Astrocyte (in vitro differentiated cells and primary cell): ENCODE results near the gene MIDN. TPM values are rescaled to one million over a fixed set of nuclear protein-coding genes. Genes with fewer than 3 reads are reported as not detected.

Source experiments
- DNase-seq: peaks from one replicate; pipeline ENCODE4 v3.0.0-alpha.2; 2010; ENCODE audit warnings: low read depth
- FAIRE-seq: peaks from 2 replicates; lab custom pipeline; 2011; peaks lifted over from hg19 to GRCh38; lab: Jason Lieb, UNC
- H2AFZ ChIP-seq: 2 replicates; pipeline ENCODE4 v1.6.0; 2012; ENCODE audit warnings: low read depth, low read length, inconsistent platforms
- H3K27ac ChIP-seq: 2 replicates; pipeline ENCODE4 v1.5.1; 2011; ENCODE audit warnings: low read depth, low read length, inconsistent platforms
- H3K27me3 ChIP-seq: 2 replicates; pipeline ENCODE4 v1.6.0; 2011; ENCODE audit warnings: low read length, inconsistent platforms; ENCODE audit not compliant: insufficient read depth
- H3K36me3 ChIP-seq: 2 replicates; pipeline ENCODE4 v1.5.1; 2011; ENCODE audit warnings: low read length, inconsistent platforms; ENCODE audit not compliant: insufficient read depth
- H3K4me1 ChIP-seq: 2 replicates; pipeline ENCODE4 v1.5.1; 2011; ENCODE audit warnings: low read length, inconsistent platforms; ENCODE audit not compliant: insufficient read depth
- H3K4me2 ChIP-seq: 2 replicates; pipeline ENCODE4 v1.6.0; 2012; ENCODE audit warnings: low read length, inconsistent platforms
- H3K4me3 ChIP-seq: 2 replicates; pipeline ENCODE4 v1.5.1; 2011; ENCODE audit warnings: low read depth, mild to moderate bottlenecking, low read length, inconsistent platforms; ENCODE audit not compliant: insufficient read depth
- H3K79me2 ChIP-seq: 2 replicates; pipeline ENCODE4 v1.6.0; 2012; ENCODE audit warnings: mild to moderate bottlenecking, low read length, inconsistent platforms; ENCODE audit not compliant: insufficient read depth
- H3K9ac ChIP-seq: 2 replicates; pipeline ENCODE4 v1.6.0; 2012; ENCODE audit warnings: mild to moderate bottlenecking, low read length, inconsistent platforms
- H3K9me3 ChIP-seq: 2 replicates; pipeline ENCODE4 v1.5.1; 2012; ENCODE audit warnings: low read depth, mild to moderate bottlenecking, low read length, inconsistent platforms; ENCODE audit not compliant: insufficient read depth
- H4K20me1 ChIP-seq: 2 replicates; pipeline ENCODE4 v1.6.0; 2012; ENCODE audit warnings: low read length, inconsistent platforms; ENCODE audit not compliant: insufficient read depth
- H3K27ac Mint-ChIP-seq: one replicate; pipeline ENCODE4 v1.8.0; 2021; ENCODE audit warnings: mild to moderate bottlenecking, mixed read lengths; ENCODE audit not compliant: unreplicated experiment
- H3K27me3 Mint-ChIP-seq: one replicate; pipeline ENCODE4 v1.8.0; 2021; ENCODE audit warnings: low read depth, mixed read lengths; ENCODE audit not compliant: unreplicated experiment
- H3K36me3 Mint-ChIP-seq: one replicate; pipeline ENCODE4 v1.8.0; 2021; ENCODE audit warnings: low read depth, mixed read lengths; ENCODE audit not compliant: unreplicated experiment
- H3K4me1 Mint-ChIP-seq: one replicate; pipeline ENCODE4 v1.8.0; 2021; ENCODE audit warnings: low read depth, mixed read lengths; ENCODE audit not compliant: unreplicated experiment
- H3K4me3 Mint-ChIP-seq: one replicate; pipeline ENCODE4 v1.8.0; 2021; ENCODE audit warnings: mild to moderate bottlenecking, moderate library complexity, mixed read lengths; ENCODE audit not compliant: unreplicated experiment
- H3K9me3 Mint-ChIP-seq: one replicate; pipeline ENCODE4 v1.8.0; 2021; ENCODE audit warnings: mild to moderate bottlenecking, mixed read lengths; ENCODE audit not compliant: unreplicated experiment
- CTCF ChIP-seq: IDR thresholded peaks from 2 replicates; pipeline ENCODE4 v1.5.1; 2011; ENCODE audit warnings: low read depth, mild to moderate bottlenecking, inconsistent platforms, low read length, moderate library complexity; ENCODE audit not compliant: insufficient read depth
- EZH2 ChIP-seq: IDR thresholded peaks from 2 replicates; pipeline ENCODE4 v1.6.1; 2012; ENCODE audit warnings: mild to moderate bottlenecking, low read length, inconsistent platforms; ENCODE audit not compliant: insufficient read depth
- total RNA-seq: library from RNA; stranded (reverse); gene quantifications from 2 replicates; pipeline ENCODE4 v1.2.1, GENCODE V29; 2021

The MIDN gene
- total RNA-seq, 1 donor from 2014 or later = 141 TPM

DNA sequence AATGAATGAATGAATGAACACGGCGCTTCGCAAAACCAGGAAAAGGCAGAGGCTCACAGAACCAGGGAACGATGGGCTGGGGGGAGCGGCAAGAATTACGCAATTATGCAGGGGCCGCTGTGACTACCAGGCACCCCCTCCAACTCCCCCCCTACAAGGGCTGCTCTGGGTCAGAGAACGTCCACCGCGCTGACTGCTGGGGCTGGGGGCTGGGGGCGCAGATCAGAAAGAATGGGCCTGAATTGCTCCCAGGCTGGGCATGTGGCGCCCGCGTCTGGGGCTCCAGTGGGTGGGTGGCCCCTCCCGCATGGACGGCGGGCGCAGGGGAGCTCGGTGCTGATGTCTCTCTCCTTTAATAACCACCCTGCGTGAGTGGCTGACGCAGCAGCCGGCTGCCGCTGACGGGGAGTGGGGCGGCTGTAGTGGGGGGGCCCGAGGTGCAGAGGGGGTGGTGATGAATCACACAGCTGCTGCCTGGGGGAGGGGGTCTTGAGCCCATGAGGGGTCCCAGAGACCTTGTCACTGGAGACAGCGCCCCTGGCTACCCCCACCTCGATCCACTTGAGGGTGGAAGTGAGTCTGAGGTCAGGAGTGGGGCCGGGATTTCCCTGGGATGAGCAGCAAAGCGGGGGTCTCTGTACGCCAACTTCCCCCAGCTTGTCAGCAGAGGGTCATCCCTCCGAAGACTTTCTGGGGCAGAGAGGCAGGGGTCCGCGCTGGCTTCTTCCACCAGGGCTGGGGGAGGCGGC lies 19.3 kb downstream of the MIDN start:
- H3K27me3 Mint-ChIP-seq = no peaks in the 10 kb centered on the region
- peaks cover 28% of the 10 kb centered on the region for H3K4me1 Mint-ChIP-seq
- Histone ChIP-seq H3K4me3 (peak overlapping the region; percentile 53), H3K9ac (peak overlapping the region; percentile 75), H4K20me1 (peaks cover 35% of the 10 kb centered on the region), H3K4me2 (peak overlapping the region; percentile 93), H3K36me3 (peaks cover 11% of the 10 kb centered on the region), H3K9me3 (no peaks in the 10 kb centered on the region), H3K27me3 (no peaks in the 10 kb centered on the region), H3K27ac (no peak overlapping the region), H2AFZ (no peak overlapping the region), H3K4me1 (peaks cover 70% of the 10 kb centered on the region), H3K79me2 (peaks cover 33% of the 10 kb centered on the region)
- TF ChIP-seq EZH2 (no peak), CTCF (no peak)
- H3K9me3 Mint-ChIP-seq = no peaks in the 10 kb centered on the region
- peak overlapping the region; percentile 58 for H3K27ac Mint-ChIP-seq
- H3K4me3 Mint-ChIP-seq = peak overlapping the region; percentile 75
- peaks cover 9% of the 10 kb centered on the region for H3K36me3 Mint-ChIP-seq
- no peak for DNase-seq
- FAIRE-seq = no peak

DNA sequence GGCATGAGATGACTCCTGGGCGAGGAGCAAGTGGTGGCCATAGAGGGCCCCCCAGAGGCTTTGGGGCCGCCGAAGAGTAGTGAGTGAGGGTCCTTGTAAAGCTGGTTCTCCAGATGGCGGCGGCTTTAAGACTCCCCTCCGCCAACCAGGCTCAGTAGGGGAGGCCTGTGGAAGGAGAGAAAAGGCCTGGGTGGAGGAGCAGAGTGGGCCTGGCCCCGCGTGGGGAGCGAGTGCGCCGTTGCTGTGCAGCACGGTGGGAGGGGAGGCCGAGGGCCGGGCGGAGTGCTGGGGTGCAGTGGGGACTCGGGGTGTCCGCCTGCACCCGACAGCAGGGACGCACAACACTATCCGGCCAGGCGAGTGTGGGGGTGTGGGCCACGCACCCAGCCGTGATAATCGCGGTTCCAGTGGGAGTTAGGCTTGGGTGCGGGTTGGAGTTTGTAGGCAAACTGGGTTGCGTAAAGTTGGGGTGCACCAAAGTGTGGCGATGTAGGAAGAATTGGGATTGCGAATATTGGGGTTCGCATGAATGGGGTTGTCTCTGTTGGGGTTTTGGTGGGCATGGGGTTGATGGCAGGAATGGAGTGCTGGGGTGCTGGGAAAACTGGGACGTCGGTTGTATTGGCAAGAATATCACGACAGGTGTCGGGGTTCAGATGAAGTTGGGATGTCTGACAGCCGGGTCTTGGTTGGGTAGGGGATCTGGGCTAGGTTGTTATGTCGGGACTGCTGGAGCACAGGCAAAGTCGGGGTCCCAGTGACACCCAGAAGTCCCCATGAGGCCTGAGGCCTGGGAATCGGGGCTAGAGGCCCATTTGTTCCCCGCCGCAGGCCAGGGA lies 20.1 kb downstream of the MIDN start:
- Histone ChIP-seq H3K79me2 (peaks cover 41% of the 10 kb centered on the region), H3K4me3 (no peak overlapping the region), H3K27ac (peak overlapping the region; percentile 59), H3K4me1 (peaks cover 70% of the 10 kb centered on the region), H3K36me3 (peaks cover 15% of the 10 kb centered on the region), H4K20me1 (peaks cover 43% of the 10 kb centered on the region), H3K9me3 (no peaks in the 10 kb centered on the region), H3K9ac (peak overlapping the region; percentile 75), H2AFZ (no peak overlapping the region), H3K27me3 (no peaks in the 10 kb centered on the region), H3K4me2 (peak overlapping the region; percentile 93)
- H3K27me3 Mint-ChIP-seq = no peaks in the 10 kb centered on the region
- H3K9me3 Mint-ChIP-seq = no peaks in the 10 kb centered on the region
- FAIRE-seq (no peak), DNase-seq (no peak)
- peaks cover 28% of the 10 kb centered on the region for H3K4me1 Mint-ChIP-seq
- H3K4me3 Mint-ChIP-seq = peak overlapping the region; percentile 73
- H3K27ac Mint-ChIP-seq = peak overlapping the region; percentile 36
- peaks cover 14% of the 10 kb centered on the region for H3K36me3 Mint-ChIP-seq
- no peak for TF ChIP-seq CTCF
